GM12878 (cell line): ENCODE measurements around the gene ENTPD5. TPM values are rescaled to one million over a fixed set of nuclear protein-coding genes. Genes with fewer than 3 reads are reported as not detected.

ENCODE experiments used
- ATAC-seq: fragments of 200-7000 bp; cut with Tn5 transposase; 3 replicates; pipeline ENCODE4 v1.9.1; 2020; ENCODE audit warnings: mild to moderate bottlenecking, moderate library complexity
- BruUV-seq: library from RNA; stranded (reverse); fragments of 400-500 nt; replicated peaks from 2 replicates; lab custom pipeline; 2021; lab: Mats Ljungman, UMichigan
- CTCF ChIA-PET: fragments of 300-600 bp; sonication (Branson Sonifier 250); formaldehyde crosslinking; extraction: SDS; loops from one replicate; lab custom pipeline; 2021; ENCODE audit warnings: inconsistent platforms; lab: Yijun Ruan, JAX
- POLR2A ChIA-PET: fragments of 350-600 bp; formaldehyde crosslinking; extraction: SDS; loops from one replicate; lab custom pipeline; 2021; ENCODE audit warnings: inconsistent platforms; lab: Charles Lee
- RAD21 ChIA-PET: fragments of 300-600 bp; sonication (Branson Sonifier 250); formaldehyde crosslinking; loops from one replicate; lab custom pipeline; 2023; ENCODE audit warnings: antibody characterized with exemption; ENCODE audit not compliant: unreplicated experiment; lab: Charles Lee
- SMC1A ChIA-PET: fragments of 300-600 bp; sonication (Branson Sonifier 250); formaldehyde crosslinking; loops from one replicate; lab custom pipeline; 2023; ENCODE audit not compliant: unreplicated experiment, uncharacterized antibody; lab: Charles Lee
- DNase-seq: peaks from one replicate; pipeline ENCODE4 v3.0.0-alpha.2; 2011; ENCODE audit warnings: low read depth, low spot score
- FAIRE-seq: peaks from 3 replicates; lab custom pipeline; 2011; peaks lifted over from hg19 to GRCh38; lab: Jason Lieb, UNC
- H2AFZ ChIP-seq: 2 replicates; pipeline ENCODE4 v1.6.0; 2011; ENCODE audit warnings: low read depth, low read length, control low read depth; ENCODE audit not compliant: control insufficient read depth
- H3K27ac ChIP-seq: 2 replicates; pipeline ENCODE4 v1.5.1; 2011; ENCODE audit warnings: control low read depth; ENCODE audit not compliant: control insufficient read depth, insufficient read depth
- H3K27me3 ChIP-seq, 2 experiments: replicated peaks in 1 of 2; 2 replicates each; pipeline versions ENCODE4 v1.6.0 to v1.6.1; 2011; ENCODE audit warnings: low read length in 1 of 2; ENCODE audit not compliant: control insufficient read depth in 2 of 2, insufficient read depth in 2 of 2
- H3K36me3 ChIP-seq, 2 experiments: 2 replicates each; pipeline ENCODE4 v1.5.1; 2011; ENCODE audit warnings: low read length in 1 of 2; ENCODE audit not compliant: control insufficient read depth in 2 of 2, insufficient read depth in 2 of 2
- H3K4me1 ChIP-seq: 2 replicates; pipeline ENCODE4 v1.6.1; 2011; ENCODE audit warnings: mild to moderate bottlenecking, low read length, moderate library complexity, mixed read lengths; ENCODE audit not compliant: control insufficient read depth, insufficient read depth
- H3K4me2 ChIP-seq: 2 replicates; pipeline ENCODE4 v1.6.0; 2011; ENCODE audit warnings: control low read depth; ENCODE audit not compliant: control insufficient read depth, insufficient read depth
- H3K4me3 ChIP-seq: fragments of 200-600 bp; sonication (generic); 2 replicates; pipeline ENCODE4 v1.5.1; 2016
- H3K79me2 ChIP-seq: 2 replicates; pipeline ENCODE4 v1.6.0; 2011; ENCODE audit warnings: low read length; ENCODE audit not compliant: control insufficient read depth, insufficient read depth
- H3K9ac ChIP-seq: 2 replicates; pipeline ENCODE4 v1.8.0; 2011; ENCODE audit warnings: low read length, control low read depth, mixed read lengths; ENCODE audit not compliant: control insufficient read depth, insufficient read depth
- H3K9me3 ChIP-seq: replicated peaks from 3 replicates; pipeline ENCODE4 v1.5.1; 2011; ENCODE audit warnings: mild to moderate bottlenecking, low read length; ENCODE audit not compliant: control insufficient read depth, insufficient read depth
- H4K20me1 ChIP-seq: 2 replicates; pipeline ENCODE4 v1.6.0; 2011; ENCODE audit not compliant: control insufficient read depth, insufficient read depth
- ATF7 ChIP-seq: fragments of 450-650 bp; IDR thresholded peaks from 2 replicates; pipeline ENCODE4 v1.6.1; 2016; ENCODE audit warnings: low read depth, mild to moderate bottlenecking
- CBX5 ChIP-seq: sonication (generic); IDR thresholded peaks from 2 replicates; pipeline ENCODE4 v1.6.1; 2016; ENCODE audit warnings: low read depth, moderate library complexity, mild to moderate bottlenecking, inconsistent platforms
- CREB1 ChIP-seq: IDR thresholded peaks from 2 replicates; pipeline ENCODE4 v1.6.1; 2012; ENCODE audit warnings: low read depth, mild to moderate bottlenecking, inconsistent platforms
- DPF2 ChIP-seq: fragments of 450-650 bp; IDR thresholded peaks from 2 replicates; pipeline ENCODE4 v1.6.1; 2017; ENCODE audit warnings: mild to moderate bottlenecking
- JUND ChIP-seq: IDR thresholded peaks from 2 replicates; pipeline ENCODE4 v1.6.1; 2012; ENCODE audit warnings: low read depth, mild to moderate bottlenecking, low read length, improper control_type of control experiment, moderate library complexity
- LARP7 ChIP-seq: fragments of 450-650 bp; IDR thresholded peaks from 2 replicates; pipeline ENCODE4 v1.6.1; 2017; ENCODE audit warnings: mild to moderate bottlenecking
- NFIC ChIP-seq: IDR thresholded peaks from 2 replicates; pipeline ENCODE4 v1.6.1; 2012; ENCODE audit warnings: low read depth, mild to moderate bottlenecking, inconsistent platforms, low read length, moderate library complexity
- PAX5 ChIP-seq: IDR thresholded peaks from 2 replicates; pipeline ENCODE4 v1.6.1; 2011; ENCODE audit warnings: low read depth, low read length, borderline replicate concordance
- RELA ChIP-seq: fragments of 450-650 bp; IDR thresholded peaks from 2 replicates; pipeline ENCODE4 v1.8.0; 2014; ENCODE audit warnings: borderline replicate concordance; ENCODE audit not compliant: partially characterized antibody
- SPI1 ChIP-seq: IDR thresholded peaks from 2 replicates; pipeline ENCODE4 v1.6.1; 2011; ENCODE audit warnings: low read depth, mild to moderate bottlenecking, low read length, moderate library complexity, borderline replicate concordance; ENCODE audit not compliant: insufficient read depth
- SUPT20H ChIP-seq: IDR thresholded peaks from 2 replicates; pipeline ENCODE4 v1.6.1; 2011; ENCODE audit warnings: low read depth, mild to moderate bottlenecking, low read length, moderate library complexity, borderline replicate concordance; ENCODE audit not compliant: control insufficient read depth
- ZBTB4 ChIP-seq: fragments of 450-650 bp; formaldehyde crosslinking; IDR thresholded peaks from 2 replicates; pipeline ENCODE4 v1.4.0; 2022; ENCODE audit warnings: mild to moderate bottlenecking, moderate library complexity
- ZSCAN29 ChIP-seq: fragments of 450-650 bp; IDR thresholded peaks from 2 replicates; pipeline ENCODE4 v1.6.1; 2017; ENCODE audit warnings: mild to moderate bottlenecking, moderate library complexity
- WGBS: methylation state at CpG from one replicate; pipeline ENCODE4 v1.1.6; 2016; ENCODE audit warnings: low lambda C conversion rate; ENCODE audit not compliant: insufficient replicate concordance, insufficient coverage; ENCODE audit errors: missing lambda C conversion rate; 5-methylcytosine and 5-hydroxymethylcytosine counted together
- in situ Hi-C: fragments of 300-500 bp; cut with MboI; formaldehyde crosslinking; loops from 9 replicates; pipeline ENCODE4 v1.14.3; 2018; ENCODE audit warnings: mixed read lengths
- intact Hi-C: fragments of 100-400 bp; cut with micrococcal nuclease; formaldehyde crosslinking; loops from one replicate; pipeline ENCODE4 v1.14.2; 2022; ENCODE audit not compliant: unreplicated experiment
- polyA plus RNA-seq, 11 experiments: library from polyadenylated mRNA; depleted of rRNA in 4 of 11; unstranded in 6 of 11; stranded (reverse) in 5 of 11; fragments of >200 nt; fragmentation: Nextera tagmentation in 4 of 11; fragmentation: Illumina TruSeq in 1 of 11; extraction: Ambion mirVana in 4 of 11; extraction: Trizol in 1 of 11; gene quantifications; 1 replicate in 1 of 11; 2 replicates in 10 of 11; pipeline versions ENCODE4 v1.2.1 to v1.2.3, GENCODE V29; 2011 to 2016; ENCODE audit warnings: inconsistent platforms in 2 of 11, missing spikeins in 2 of 11, low read depth in 1 of 11
- total RNA-seq, 4 experiments: library from RNA; depleted of rRNA in 3 of 4; stranded (reverse); fragments of >200 nt in 3 of 4; fragmentation: Illumina TruSeq in 1 of 4; extraction: Trizol in 1 of 4; gene quantifications; 2 replicates each; pipeline versions ENCODE4 v1.2.1 to v1.2.3, GENCODE V29; 2013 to 2021
- TF ChIP-seq, protein P1 (sequence below): IDR thresholded peaks from 2 replicates; pipeline ENCODE4 v1.6.1; 2012; ENCODE audit warnings: improper control_type of control experiment, low read depth, low read length; ENCODE audit not compliant: insufficient replicate concordance

ENTPD5 gene
- total and polyA plus RNA-seq, 10 of the 15 experiments (the other 5 are each of a cell fraction or from before 2014, with no cell fraction given) = 2.4 to 9.9 (median 7.6) TPM

- no peak overlapping the region for H3K4me2 ChIP-seq
- H3K4me3 ChIP-seq = no peak overlapping the region
- no peak overlapping the region for H3K9ac ChIP-seq
- no peaks in the 10 kb centered on the region for H4K20me1 ChIP-seq
- H3K79me2 ChIP-seq = no peaks in the 10 kb centered on the region
- in situ Hi-C loops = no loop called here
- ATAC-seq = no peak
- DNase-seq = no peak
- H3K9me3 ChIP-seq = no peaks in the 10 kb centered on the region
- ChIA-PET POLR2A (no interaction called here), CTCF (no interaction called here), SMC1A (interaction anchor here (1.1 kb wide), 1 partner anchor 12 kb away, joined by 3 read pairs; no protein-coding TSS in a partner anchor), RAD21 (no interaction called here)
- WGBS = 93% methylated on average over 3 of the region's 3 CpGs
- H3K27me3 ChIP-seq = no peaks in the 10 kb centered on the region
- H3K27ac ChIP-seq = no peak overlapping the region
- intact Hi-C loops = no loop called here
- no TSS peak for BruUV-seq
- no peak for FAIRE-seq
- no peaks in the 10 kb centered on the region; a peak in 1 of 4 replicates for H3K36me3 ChIP-seq
- H3K4me1 ChIP-seq = no peaks in the 10 kb centered on the region
- no peak overlapping the region for H2AFZ ChIP-seq
- TF ChIP-seq JUND (no peak), SPI1 (no peak), ATF7 (no peak), NFIC (no peak), CREB1 (no peak), DPF2 (no peak), SUPT20H (no peak), ZBTB4 (CRISPR knock-in tag) (no peak), PAX5 (no peak), RELA (no peak), CBX5 (no peak), ZSCAN29 (no peak), LARP7 (no peak)
- TF ChIP-seq, protein P1, sequence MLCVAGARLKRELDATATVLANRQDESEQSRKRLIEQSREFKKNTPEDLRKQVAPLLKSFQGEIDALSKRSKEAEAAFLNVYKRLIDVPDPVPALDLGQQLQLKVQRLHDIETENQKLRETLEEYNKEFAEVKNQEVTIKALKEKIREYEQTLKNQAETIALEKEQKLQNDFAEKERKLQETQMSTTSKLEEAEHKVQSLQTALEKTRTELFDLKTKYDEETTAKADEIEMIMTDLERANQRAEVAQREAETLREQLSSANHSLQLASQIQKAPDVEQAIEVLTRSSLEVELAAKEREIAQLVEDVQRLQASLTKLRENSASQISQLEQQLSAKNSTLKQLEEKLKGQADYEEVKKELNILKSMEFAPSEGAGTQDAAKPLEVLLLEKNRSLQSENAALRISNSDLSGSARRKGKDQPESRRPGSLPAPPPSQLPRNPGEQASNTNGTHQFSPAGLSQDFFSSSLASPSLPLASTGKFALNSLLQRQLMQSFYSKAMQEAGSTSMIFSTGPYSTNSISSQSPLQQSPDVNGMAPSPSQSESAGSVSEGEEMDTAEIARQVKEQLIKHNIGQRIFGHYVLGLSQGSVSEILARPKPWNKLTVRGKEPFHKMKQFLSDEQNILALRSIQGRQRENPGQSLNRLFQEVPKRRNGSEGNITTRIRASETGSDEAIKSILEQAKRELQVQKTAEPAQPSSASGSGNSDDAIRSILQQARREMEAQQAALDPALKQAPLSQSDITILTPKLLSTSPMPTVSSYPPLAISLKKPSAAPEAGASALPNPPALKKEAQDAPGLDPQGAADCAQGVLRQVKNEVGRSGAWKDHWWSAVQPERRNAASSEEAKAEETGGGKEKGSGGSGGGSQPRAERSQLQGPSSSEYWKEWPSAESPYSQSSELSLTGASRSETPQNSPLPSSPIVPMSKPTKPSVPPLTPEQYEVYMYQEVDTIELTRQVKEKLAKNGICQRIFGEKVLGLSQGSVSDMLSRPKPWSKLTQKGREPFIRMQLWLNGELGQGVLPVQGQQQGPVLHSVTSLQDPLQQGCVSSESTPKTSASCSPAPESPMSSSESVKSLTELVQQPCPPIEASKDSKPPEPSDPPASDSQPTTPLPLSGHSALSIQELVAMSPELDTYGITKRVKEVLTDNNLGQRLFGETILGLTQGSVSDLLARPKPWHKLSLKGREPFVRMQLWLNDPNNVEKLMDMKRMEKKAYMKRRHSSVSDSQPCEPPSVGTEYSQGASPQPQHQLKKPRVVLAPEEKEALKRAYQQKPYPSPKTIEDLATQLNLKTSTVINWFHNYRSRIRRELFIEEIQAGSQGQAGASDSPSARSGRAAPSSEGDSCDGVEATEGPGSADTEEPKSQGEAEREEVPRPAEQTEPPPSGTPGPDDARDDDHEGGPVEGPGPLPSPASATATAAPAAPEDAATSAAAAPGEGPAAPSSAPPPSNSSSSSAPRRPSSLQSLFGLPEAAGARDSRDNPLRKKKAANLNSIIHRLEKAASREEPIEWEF = no peak
Measured at GRCh38 chr14:74065746-74066575, 46.9 kb upstream of the ENTPD5 start.
